Measurements from ENCODE around the gene PODNL1.
"Not testable (repeated sequence)": the region's sequence is repeated elsewhere in the genome, so short reads cannot be mapped to it uniquely, and the experiment has no call there.

Gene PODNL1

GRCh38 chr19:13926010-13926409 is 12.2 kb downstream of the PODNL1 start:
- no peak for DNase-seq (ENCODE audit: low read depth in 2 of 2)

DNA sequence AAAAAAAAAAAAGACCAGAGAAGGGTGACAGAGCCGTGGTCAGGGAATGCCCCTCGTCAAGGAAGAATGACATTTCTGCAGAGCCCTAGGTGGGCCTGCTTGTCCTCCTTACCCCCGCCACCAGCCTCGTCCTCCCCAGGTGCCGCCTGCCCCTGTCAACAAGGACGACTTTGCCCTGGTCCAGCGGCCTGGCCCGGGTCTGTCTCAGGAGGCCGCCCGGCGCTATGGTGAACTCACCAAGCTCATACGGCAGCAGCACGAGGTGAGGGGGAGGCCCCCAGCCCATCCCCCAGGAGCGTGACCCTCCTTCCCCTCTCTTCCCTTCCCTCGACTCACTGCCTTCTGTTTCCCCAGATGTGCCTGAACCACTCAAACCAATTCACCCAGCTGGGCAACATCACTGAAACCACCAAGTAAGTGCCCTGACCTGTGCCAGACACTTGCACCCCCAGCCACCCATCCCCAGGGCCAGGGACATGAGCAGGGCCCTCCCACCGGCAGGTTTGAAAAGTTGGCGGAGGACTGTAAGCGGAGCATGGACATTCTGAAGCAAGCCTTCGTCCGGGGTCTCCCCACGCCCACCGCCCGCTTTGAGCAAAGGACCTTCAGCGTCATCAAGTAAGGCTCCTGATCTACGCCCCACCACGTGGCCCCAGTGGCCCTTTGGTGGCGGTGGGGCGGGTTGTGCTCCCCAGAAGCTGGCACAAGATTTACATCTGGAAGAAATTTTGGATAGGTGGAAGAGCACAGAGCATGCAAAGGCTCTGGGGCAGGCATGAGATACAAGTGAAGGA is 14.8 kb downstream of the PODNL1 start:
- DNase-seq (ENCODE audit: low read depth in 2 of 2) = no peak

GRCh38 chr19:13922118-13922517 is 16.1 kb downstream of the PODNL1 start:
- not testable (repeated sequence) for DNase-seq (ENCODE audit: low read depth in 2 of 2)

- no peak for DNase-seq (ENCODE audit: low read depth in 2 of 2)
Measured at GRCh38 chr19:13920940-13921747, 17.1 kb downstream of the PODNL1 start.

GRCh38 chr19:13920524-13920923 is 17.7 kb downstream of the PODNL1 start:
- no peak for DNase-seq (ENCODE audit: low read depth in 2 of 2)

- no peak for DNase-seq (ENCODE audit: low read depth in 2 of 2)
Measured at GRCh38 chr19:13918726-13919411, 19.3 kb downstream of the PODNL1 start.

- DNase-seq (ENCODE audit: low read depth in 2 of 2) = no peak
Measured at GRCh38 chr19:13917888-13918406, 20.3 kb downstream of the PODNL1 start.

DNA sequence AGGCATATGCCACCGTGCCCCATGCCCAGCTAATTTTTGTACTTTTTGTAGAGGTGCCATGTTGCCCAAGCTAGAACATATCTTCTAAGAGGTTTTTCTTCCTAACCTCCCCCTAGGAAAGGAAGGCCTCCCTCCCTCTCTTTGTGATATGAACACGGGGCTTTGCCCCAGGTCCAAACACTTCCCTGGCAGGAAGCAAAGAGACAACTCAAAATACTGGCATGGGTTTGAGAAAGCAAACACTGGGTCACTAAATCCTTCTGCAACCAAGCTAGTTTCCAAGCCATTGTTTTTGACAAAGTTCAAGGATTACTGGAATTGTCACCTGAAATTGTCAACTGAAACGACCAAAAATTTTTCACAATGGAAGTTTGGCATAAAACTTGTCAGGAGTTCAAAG is 23.4 kb downstream of the PODNL1 start:
- no peak for DNase-seq (ENCODE audit: low read depth in 2 of 2)

DNA sequence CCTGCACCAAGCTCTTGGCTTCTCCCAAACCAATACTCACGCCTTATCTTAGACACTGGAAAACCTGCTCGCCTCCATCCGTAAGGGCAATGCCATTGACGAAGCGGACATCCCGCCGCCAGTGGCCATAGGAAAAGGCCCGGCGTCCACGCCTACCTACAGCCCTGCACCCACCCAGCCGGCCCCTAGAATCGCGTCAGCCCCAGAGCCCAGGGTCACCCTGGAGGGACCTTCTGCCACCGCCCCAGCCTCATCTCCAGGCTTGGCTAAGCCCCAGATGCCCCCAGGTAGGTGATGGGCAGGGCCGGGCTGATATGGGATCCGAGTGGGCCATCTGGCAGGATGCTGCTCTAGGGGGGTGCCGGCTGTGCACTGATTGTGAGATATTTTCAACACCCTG is 24.9 kb downstream of the PODNL1 start:
- DNase-seq (ENCODE audit: low read depth in 2 of 2) = no peak

DNA sequence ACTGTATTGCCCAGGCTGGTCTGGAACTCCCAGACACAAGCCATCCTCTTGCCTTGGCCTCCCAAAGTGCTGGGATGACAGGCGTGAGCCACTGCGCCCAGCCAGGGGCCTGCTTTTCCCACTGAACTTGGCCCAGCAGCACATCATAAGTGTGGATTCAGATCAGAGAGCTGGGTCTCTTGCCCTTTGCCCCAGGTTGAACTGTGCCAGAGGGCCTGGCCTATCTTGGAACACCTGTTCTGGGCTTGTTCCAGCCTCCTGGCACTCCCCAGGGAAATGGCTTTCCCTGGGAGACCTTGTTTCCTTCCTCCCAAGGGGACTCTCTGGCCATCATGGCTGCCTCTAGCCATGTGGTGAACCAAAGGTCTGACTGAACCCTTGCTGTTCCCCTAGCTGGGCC is 28.8 kb downstream of the PODNL1 start:
- DNase-seq (ENCODE audit: low read depth in 2 of 2) = no peak

GRCh38 chr19:13908674-13909073 is 29.5 kb downstream of the PODNL1 start:
- no peak for DNase-seq (ENCODE audit: low read depth in 2 of 2)

- no peak for DNase-seq (ENCODE audit: low read depth in 2 of 2)
Measured at GRCh38 chr19:13906910-13907309, 31.3 kb downstream of the PODNL1 start.

- no peak for DNase-seq (ENCODE audit: low read depth in 2 of 2)
Measured at GRCh38 chr19:13906521-13906904, 31.7 kb downstream of the PODNL1 start.

DNA sequence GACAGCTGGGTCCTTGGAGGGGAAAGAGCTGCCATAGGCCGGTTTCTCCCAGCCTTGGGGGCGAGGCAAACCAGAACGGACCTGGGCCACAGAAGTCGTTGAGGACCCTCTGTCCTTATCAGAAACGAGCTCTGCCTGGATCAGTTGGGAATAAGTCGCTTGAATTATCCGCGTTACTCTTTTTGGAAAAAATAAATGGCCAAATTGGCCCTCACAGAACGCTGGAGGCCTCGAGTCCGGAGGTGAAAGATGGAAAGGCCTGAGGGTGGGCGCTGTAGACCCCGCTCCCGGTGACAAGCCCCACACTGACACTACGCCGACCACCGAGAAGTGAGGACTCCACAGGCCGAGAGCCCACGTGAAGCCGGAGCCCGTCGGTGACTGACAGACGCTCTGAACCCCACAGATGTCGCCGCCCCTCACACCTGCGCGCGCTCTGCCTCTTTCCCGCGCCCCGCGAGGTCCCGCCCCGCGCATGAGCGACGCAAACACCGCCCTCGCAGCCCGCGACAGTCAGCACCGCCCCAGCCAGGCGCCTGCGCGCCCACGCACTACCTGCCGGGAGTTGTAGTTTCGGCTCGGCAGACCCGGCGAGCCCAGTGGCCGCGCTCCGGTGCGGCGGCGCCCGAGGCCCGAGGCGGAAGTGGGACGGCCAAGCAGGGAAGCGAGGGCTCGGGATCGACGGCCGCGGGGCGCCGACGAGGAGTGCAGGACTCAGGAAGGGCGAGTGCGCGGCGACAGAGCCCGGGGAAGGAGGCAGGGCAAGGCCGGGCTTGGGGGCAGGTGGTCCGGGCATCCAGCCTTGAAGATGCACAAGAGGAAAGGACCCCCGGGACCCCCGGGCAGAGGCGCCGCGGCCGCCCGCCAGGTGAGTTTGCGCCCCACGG is 32.3 kb downstream of the PODNL1 start, which contains the start of the genes BRME1 and CC2D1A:
TSS of gene BRME1 (minus strand) at position 484 of the 887 bp plus-strand sequence. CDS start 1,225 bp downstream, outside the sequence.
TSS of gene CC2D1A (plus strand) at position 568 of the 887 bp plus-strand sequence. CDS start at position 809, 241 bp downstream.
- DNase-seq (ENCODE audit: low read depth in 2 of 2) = peak; percentile 89 to 90

GRCh38 chr19:13902993-13903555 is 35.1 kb downstream of the PODNL1 start:
- DNase-seq (ENCODE audit: low read depth in 2 of 2) = no peak

GRCh38 chr19:13899912-13900584 is 38.2 kb downstream of the PODNL1 start:
- no peak for DNase-seq (ENCODE audit: low read depth in 2 of 2)

- no peak for DNase-seq (ENCODE audit: low read depth in 2 of 2)
Measured at GRCh38 chr19:13899393-13899792, 38.8 kb downstream of the PODNL1 start.

DNA sequence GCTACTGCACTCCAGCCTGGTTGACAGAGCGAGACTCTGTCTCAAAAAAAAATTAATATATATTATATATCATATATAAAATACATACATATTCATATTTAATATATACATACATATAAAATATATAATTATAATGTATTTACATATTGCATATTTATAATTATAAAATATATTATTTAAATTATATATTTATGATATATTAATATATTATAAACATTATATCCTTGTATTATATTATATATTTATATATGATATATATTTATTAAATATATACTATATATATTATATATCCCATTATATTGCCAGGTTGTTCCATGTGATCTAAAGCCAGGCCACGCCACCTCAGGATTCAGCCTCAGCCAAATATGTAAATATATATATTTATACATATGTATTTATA is 42.0 kb downstream of the PODNL1 start:
- no peak for DNase-seq (ENCODE audit: low read depth in 2 of 2)

GRCh38 chr19:13894552-13894951 is 43.7 kb downstream of the PODNL1 start:
- no peak for DNase-seq (ENCODE audit: low read depth in 2 of 2)

GRCh38 chr19:13892870-13893269 is 45.3 kb downstream of the PODNL1 start:
- DNase-seq (ENCODE audit: low read depth in 2 of 2) = no peak
